ENCODE results near the gene MLNR.

The MLNR gene

DNA sequence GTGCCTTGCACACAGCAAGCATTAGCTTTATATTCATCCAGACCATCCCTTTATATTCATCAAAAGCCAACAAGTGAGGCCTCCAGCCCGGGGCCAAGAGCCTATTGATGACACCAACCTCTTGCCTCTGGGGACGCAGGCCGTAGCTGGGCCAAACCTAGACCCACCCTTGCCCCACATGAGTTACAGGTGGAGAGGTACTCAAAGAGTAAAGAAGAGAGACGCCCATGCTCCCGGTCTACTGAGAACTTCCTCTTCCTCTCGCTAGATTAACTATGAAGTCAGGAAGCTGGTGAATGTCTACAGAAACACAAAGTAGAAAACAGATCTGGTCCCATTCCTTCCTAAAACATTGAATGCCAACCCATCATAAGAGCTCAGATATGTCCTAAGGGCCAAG lies 3.8 kb upstream of the MLNR start:
- TF ChIP-seq, protein P1, sequence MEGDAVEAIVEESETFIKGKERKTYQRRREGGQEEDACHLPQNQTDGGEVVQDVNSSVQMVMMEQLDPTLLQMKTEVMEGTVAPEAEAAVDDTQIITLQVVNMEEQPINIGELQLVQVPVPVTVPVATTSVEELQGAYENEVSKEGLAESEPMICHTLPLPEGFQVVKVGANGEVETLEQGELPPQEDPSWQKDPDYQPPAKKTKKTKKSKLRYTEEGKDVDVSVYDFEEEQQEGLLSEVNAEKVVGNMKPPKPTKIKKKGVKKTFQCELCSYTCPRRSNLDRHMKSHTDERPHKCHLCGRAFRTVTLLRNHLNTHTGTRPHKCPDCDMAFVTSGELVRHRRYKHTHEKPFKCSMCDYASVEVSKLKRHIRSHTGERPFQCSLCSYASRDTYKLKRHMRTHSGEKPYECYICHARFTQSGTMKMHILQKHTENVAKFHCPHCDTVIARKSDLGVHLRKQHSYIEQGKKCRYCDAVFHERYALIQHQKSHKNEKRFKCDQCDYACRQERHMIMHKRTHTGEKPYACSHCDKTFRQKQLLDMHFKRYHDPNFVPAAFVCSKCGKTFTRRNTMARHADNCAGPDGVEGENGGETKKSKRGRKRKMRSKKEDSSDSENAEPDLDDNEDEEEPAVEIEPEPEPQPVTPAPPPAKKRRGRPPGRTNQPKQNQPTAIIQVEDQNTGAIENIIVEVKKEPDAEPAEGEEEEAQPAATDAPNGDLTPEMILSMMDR (conservative IDR thresholded peaks at IDR 0.05; ENCODE audit: low read length) = no peak
- DNase-seq (ENCODE audit: low read depth) = no peak
- no peak overlapping the region for H3K4me3 ChIP-seq (ENCODE audit: low read length)

DNA sequence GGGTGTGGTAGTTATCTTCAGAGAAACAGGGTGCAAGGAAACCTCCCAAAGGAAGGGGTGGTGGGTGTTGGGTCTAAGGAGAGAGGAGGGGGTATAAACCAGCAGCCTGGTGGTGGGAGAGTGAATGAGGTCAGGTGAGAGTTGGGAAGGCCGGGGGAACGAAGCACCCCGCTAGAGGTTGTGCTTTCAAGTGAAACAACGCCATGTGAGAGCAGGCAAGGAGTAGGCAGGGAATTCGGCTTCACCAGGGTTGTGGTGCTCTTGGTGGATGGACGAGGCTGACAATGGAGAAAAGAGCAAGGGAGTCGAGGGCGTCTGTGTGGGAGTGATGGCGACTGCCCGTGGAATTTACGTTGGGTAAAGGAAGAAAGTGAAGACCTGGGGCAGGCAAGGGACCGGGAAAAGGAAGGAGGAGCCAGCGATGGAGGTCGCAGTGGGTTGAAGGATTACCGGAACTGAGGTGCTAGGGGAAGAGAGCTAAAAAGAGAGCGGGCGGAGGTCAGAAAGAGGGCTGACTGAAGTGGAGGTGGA lies 2.1 kb upstream of the MLNR start:
- no peak overlapping the region for H3K4me3 ChIP-seq (ENCODE audit: low read length)
- no peak for DNase-seq (ENCODE audit: low read depth)
- TF ChIP-seq, protein P1 (conservative IDR thresholded peaks at IDR 0.05; ENCODE audit: low read length) = no peak

DNA sequence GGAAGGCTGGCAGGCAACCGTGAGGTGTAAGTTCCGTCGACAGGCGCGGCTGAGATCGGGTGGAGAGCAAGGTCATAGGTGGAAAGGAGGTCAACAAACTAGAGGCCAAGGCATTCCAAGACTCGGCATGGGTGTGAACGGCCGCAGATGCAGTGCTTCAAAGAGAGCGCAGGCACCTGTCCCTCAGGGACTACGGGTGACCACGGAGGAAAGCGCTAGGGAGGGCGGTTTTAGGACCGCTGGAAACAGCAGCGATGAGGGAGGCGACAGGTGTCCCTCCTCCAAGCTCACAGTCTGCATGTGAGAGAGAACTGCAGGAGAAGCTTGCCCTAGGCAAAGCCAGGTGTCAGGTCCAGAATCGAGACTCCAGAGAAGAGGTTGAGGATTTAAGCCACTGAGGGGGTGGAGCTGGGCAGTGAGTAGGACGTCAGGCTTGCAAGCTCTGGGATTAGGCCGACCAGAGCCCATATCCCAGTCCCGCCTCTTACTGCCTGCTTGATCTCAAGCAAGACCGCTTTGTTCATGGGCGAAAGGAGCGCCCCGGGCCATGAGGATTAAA lies 1.6 kb upstream of the MLNR start:
- TF ChIP-seq, protein P1 (conservative IDR thresholded peaks at IDR 0.05; ENCODE audit: low read length) = no peak
- DNase-seq (ENCODE audit: low read depth) = no peak
- no peak overlapping the region for H3K4me3 ChIP-seq (ENCODE audit: low read length)

DNA sequence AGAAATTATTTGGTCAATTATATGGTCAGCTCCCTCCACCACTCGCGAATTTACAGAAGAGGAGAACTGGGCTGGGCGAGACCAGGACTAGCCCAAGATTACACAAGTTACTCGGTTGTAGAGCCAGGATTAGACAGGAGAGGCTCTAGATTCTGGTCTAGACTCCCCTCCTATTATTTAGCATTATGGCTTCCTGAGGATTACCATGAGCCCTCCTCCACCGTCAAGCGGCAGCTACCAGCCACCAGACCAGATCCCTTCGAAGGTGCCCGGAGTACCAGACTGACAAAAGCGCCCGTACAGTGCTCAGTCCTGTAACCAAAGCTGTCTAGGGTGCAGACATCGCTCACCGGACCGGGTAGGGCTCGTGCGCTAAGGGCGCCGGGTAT lies 497 bp upstream of the MLNR start:
- peak overlapping the region; percentile 16; the same call in 1 of the 2 replicates for H3K4me3 ChIP-seq (ENCODE audit: low read length)
- DNase-seq (ENCODE audit: low read depth) = no peak
- TF ChIP-seq, protein P1 (conservative IDR thresholded peaks at IDR 0.05; ENCODE audit: low read length) = no peak

DNA sequence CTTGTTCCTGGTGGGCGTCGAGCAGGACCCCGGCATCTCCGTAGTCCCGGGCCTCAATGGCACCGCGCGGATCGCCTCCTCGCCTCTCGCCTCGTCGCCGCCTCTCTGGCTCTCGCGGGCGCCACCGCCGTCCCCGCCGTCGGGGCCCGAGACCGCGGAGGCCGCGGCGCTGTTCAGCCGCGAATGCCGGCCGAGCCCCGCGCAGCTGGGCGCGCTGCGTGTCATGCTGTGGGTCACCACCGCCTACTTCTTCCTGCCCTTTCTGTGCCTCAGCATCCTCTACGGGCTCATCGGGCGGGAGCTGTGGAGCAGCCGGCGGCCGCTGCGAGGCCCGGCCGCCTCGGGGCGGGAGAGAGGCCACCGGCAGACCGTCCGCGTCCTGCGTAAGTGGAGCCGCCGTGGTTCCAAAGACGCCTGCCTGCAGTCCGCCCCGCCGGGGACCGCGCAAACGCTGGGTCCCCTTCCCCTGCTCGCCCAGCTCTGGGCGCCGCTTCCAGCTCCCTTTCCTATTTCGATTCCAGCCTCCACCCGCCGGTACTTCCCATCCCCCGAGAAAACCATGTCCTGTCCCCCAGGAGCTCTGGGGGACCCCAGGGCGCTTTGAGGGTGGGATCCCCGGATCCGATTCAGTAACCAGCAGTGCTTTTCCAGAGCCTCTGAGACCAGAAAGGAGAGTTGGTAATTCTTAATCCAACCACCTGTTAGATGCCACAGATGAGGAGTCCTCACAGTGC lies 885 bp downstream of the MLNR start:
- TF ChIP-seq, protein P1 (conservative IDR thresholded peaks at IDR 0.05; ENCODE audit: low read length) = no peak
- DNase-seq (ENCODE audit: low read depth) = no peak
- H3K4me3 ChIP-seq (ENCODE audit: low read length) = no peak overlapping the region

DNA sequence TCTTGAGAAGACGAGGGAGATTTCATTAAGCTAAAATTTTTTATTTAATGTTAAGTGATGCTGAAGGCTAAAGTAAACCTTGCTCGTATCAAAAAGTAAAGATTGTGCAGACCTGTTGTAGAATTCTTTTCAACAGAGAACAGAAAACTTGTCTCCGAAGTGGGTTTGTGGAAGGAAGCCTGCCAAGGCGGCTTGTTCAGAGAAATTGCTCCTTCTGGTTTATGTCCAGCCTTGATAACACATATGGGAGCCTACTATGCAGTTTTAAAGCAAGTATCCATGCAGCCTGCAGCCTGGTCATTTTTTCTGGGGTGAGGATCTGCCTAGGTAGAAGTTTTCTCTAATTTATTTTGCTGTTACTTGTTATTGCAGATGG lies 1.4 kb downstream of the MLNR start:
- no peak overlapping the region for H3K4me3 ChIP-seq (ENCODE audit: low read length)
- TF ChIP-seq, protein P1 (conservative IDR thresholded peaks at IDR 0.05; ENCODE audit: low read length) = no peak

More for the DNA sequence above, 1.4 kb downstream of the MLNR start:
- DNase-seq (ENCODE audit: low read depth) = no peak
